DMS 273 treated with DMSO at 0.1 percent for 48 hours (cell line): Measurements from ENCODE around the gene CDC42SE2.
"Not testable (repeated sequence)": the region's sequence is repeated elsewhere in the genome, so short reads cannot be mapped to it uniquely, and the experiment has no call there.

Experiments used
- DNase-seq: peaks from one replicate; lab custom pipeline; 2025; lab: John Stamatoyannopoulos, UW

The CDC42SE2 gene

GRCh38 chr5:131277875-131278740 is 14.3 kb downstream of the CDC42SE2 start:
- DNase-seq, result no peak

- DNase-seq, result not testable (repeated sequence)
Observed at GRCh38 chr5:131278741-131279124, 14.9 kb downstream of the CDC42SE2 start.

- DNase-seq, result no peak
Observed at GRCh38 chr5:131279204-131279603, 15.4 kb downstream of the CDC42SE2 start.

DNA sequence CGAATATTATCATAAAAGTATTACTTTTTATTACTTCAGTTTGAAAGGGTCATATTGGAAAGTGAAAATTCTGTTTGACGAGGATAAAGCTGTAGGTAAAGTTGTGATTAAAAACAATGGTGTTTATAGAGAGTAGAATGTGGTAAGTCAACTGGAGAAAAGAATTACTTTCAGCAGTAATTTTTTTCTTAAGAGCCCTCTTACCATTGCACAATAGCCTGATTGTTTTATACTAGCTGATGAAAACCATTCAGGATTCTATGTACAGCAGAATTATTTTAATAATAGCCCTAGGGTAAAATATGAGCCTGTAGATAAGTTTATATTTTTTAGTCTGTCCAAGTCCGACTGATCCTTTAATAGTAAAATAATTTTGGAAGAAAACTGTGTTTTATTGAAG is 16.6 kb downstream of the CDC42SE2 start:
- DNase-seq, result no peak

DNA sequence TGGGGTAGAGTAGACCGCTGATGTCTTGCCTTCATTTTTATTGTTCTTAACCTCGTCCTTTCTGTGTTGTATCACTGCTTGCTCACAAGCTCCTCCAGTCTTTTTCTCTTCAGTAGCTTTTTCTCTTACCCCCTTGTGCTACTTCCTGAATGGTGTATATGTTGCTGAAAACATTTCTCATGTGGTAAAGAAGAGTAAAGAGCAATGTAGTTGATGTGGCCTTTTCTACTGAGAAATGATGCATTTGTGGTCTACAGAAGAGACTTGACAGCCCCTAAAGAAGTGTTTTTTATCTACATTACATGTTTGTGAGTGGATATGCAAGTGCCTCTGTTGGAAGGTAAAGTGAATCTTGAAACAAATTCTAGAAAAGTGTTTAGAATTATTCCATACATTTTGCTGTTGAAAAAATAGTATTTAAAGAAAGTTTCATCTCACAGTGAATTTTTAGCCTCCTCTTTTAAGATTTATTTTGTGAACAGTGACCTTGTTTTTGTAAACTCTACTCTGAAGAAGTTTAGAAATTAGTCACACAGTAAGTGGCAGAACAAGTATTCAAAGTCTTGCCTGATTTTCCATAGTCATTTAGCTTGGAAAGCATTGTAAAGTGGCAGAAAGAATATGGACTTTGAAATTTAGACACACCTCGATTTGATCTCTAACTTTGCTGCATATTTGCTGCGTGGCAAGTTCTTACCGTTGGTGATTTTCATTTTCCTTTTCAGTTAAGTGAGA is 17.4 kb downstream of the CDC42SE2 start:
- DNase-seq, result no peak

DNA sequence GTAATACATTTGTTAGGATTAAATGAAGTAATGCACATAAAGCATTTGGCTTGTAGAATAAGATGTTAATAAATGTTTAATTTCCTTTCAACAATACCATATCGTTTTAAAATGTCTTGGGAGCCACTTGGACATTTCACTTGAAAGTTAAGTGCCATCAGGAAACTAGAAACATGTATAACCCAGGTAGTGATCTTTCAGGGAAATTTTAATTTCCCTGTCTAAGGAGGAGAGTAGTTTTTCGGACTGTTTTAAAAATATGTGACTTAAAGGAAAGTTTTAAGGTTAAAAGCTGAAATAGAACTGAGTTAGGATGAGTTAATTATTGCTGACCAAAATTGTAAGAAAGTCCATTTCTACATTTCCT is 18.0 kb downstream of the CDC42SE2 start:
- DNase-seq, result no peak

- DNase-seq, result no peak
Observed at GRCh38 chr5:131282235-131282634, 18.4 kb downstream of the CDC42SE2 start.

GRCh38 chr5:131285703-131286399 is 22.0 kb downstream of the CDC42SE2 start:
- no peak for DNase-seq

DNA sequence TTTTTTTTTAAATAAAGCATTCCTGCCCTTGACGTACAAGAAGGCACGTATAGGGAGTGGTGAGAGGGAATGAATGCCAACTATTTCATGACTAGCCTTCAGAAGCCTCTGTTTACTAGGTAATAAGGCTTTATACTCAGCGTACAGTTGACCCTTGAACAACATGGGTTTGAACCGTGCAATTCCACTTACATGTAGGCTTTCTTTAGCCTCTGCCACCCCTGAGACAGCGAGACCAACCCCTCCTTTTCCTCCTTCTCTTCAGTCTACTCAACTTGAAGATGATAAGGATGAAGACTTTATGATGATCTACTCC is 22.5 kb downstream of the CDC42SE2 start:
- no peak for DNase-seq

GRCh38 chr5:131288328-131288727 is 24.5 kb downstream of the CDC42SE2 start:
- no peak for DNase-seq

GRCh38 chr5:131289738-131290137 is 25.9 kb downstream of the CDC42SE2 start:
- DNase-seq, result no peak

GRCh38 chr5:131296213-131296672 is 32.4 kb downstream of the CDC42SE2 start:
- no peak for DNase-seq

DNA sequence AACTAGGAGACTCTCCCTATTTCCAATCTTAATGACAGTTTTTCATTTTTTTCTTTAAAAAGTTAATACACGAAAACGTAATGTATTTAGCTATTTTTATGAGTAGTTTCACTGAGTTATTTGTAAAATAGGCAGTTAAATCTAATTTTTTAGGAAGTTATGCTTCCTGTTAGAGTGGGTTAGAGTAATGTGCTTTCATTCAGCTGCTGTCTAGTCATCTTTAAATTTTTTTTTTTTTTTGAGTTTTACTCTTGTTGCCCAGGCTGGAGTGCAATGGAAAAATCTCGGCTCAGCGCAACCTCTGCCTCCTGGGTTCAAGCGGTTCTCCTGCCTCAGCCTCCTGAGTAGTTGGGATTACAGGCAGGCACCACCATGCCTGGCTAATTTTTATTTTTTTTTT is 34.0 kb downstream of the CDC42SE2 start:
- no peak for DNase-seq

GRCh38 chr5:131299465-131299864 is 35.6 kb downstream of the CDC42SE2 start:
- DNase-seq, result no peak

- no peak for DNase-seq
Observed at GRCh38 chr5:131302506-131302905, 38.7 kb downstream of the CDC42SE2 start.

GRCh38 chr5:131303537-131303936 is 39.7 kb downstream of the CDC42SE2 start:
- no peak for DNase-seq

GRCh38 chr5:131304414-131304813 is 40.6 kb downstream of the CDC42SE2 start:
- DNase-seq, result no peak

- DNase-seq, result no peak
Observed at GRCh38 chr5:131305138-131305689, 41.4 kb downstream of the CDC42SE2 start.

DNA sequence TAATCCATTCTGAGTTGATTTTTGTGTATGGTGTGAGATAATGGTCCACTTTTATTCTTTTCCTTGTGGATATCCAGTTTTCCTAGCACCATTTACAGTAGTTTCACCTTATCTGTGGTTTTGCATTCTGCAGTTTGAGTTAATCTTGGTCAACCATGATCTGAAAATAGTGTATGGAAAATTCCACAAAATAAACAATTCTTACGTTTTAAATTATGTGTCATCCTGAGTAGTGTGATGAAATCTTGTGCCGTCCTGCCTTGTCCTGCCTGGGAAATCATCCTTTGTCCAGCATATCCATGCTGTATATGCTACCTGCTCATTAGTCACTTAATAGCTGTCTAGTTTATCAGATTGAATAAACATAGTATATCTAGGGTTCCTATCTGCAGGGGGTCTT is 42.1 kb downstream of the CDC42SE2 start:
- no peak for DNase-seq

DNA sequence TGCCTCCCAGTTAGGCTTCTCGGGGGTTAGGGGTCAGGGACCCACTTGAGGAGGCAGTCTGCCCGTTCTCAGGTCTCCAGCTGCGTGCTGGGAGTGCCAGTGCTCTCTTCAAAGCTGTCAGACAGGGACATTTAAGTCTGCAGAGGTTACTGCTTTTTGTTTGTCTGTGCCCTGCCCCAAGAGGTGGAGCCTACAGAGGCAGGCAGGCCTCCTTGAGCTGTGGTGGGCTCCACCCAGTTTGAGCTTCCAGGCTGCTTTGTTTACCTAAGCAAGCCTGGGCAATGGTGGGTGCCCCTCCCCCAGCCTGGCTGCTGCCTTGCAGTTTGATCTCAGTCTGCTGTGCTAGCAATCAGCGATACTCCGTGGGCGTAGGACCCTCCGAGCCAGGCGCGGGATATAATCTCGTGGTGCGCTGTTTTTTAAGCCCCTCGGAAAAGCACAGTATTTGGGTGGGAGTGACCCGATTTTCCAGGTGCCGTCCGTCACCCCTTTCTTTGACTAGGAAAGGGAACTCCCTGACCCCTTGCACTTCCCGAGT is 48.5 kb downstream of the CDC42SE2 start:
- not testable (repeated sequence) for DNase-seq

DNA sequence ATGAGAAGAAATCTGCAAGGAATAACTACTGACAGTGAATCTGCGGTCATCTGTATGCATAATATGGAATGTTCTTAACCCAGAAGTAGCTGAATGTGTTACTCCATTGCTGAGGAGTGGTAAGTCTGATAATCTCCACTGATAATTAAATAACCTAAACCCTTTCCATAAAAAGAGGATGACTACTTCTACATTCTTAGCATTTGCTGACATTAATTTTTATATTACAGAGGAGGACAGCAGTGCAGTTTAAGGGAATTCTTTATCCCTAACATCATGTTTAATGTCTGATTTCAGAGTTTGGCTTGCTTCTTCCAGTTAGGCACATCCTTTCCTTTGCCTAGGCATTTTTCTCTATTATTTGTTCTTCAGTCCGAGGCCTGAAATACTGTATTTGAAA is 52.2 kb downstream of the CDC42SE2 start:
- no peak for DNase-seq

- DNase-seq, result no peak
Observed at GRCh38 chr5:131316822-131317221, 53.0 kb downstream of the CDC42SE2 start.
